Duodenal mucosa (tissue), 2 donors: ENCODE measurements around the gene ZER1.

Experiments used
- H3K27ac ChIP-seq: one replicate; pipeline ENCODE4 v1.7.0; 2013; ENCODE audit warnings: low read depth, low read length
- H3K27me3 ChIP-seq, 2 donors: one replicate each; pipeline ENCODE4 v1.7.0; 2013; ENCODE audit warnings: low read length in 2 of 2, control low read depth in 1 of 2; ENCODE audit not compliant: insufficient read depth in 2 of 2, control insufficient read depth in 1 of 2
- H3K36me3 ChIP-seq, 2 donors: one replicate each; pipeline ENCODE4 v1.7.0; 2013; ENCODE audit warnings: low read length in 2 of 2, control low read depth in 1 of 2; ENCODE audit not compliant: insufficient read depth in 2 of 2, control insufficient read depth in 1 of 2
- H3K4me1 ChIP-seq, 2 donors: one replicate each; pipeline ENCODE4 v1.7.0; 2013; ENCODE audit warnings: low read length in 2 of 2, control low read depth in 1 of 2; ENCODE audit not compliant: insufficient read depth in 2 of 2, control insufficient read depth in 1 of 2
- H3K4me3 ChIP-seq, 2 donors: one replicate each; pipeline ENCODE4 v1.7.0; 2013; ENCODE audit warnings: low read length in 2 of 2, low read depth in 1 of 2
- H3K9ac ChIP-seq, 2 donors: one replicate each; pipeline ENCODE4 v1.7.0; 2013; ENCODE audit warnings: low read length in 2 of 2, low read depth in 1 of 2
- H3K9me3 ChIP-seq, 2 donors: one replicate each; pipeline ENCODE4 v1.7.0; 2013; ENCODE audit warnings: low read length in 2 of 2, control low read depth in 1 of 2; ENCODE audit not compliant: control insufficient read depth in 1 of 2

ZER1 gene

DNA sequence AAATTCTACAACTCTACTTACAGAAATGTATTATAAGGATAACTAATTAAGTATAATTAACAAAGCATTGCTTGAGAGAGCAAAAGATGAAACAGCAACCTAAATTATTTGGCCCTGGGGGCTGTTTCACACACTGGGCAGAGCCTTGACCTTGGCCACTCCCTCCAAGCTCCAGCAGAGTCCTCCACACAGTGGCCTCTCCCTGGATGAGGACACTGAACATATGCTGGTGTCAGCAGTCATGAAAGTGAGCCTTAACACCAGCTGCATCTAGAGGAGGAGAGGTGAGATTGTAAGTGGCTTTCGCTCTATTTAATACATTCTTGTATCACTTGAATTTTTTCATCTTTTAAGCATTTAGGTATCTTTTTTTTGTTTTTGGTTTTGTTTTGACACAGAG, 24.5 kb downstream of the ZER1 start:
- no peaks in the 10 kb centered on the region for H3K27me3 ChIP-seq

DNA sequence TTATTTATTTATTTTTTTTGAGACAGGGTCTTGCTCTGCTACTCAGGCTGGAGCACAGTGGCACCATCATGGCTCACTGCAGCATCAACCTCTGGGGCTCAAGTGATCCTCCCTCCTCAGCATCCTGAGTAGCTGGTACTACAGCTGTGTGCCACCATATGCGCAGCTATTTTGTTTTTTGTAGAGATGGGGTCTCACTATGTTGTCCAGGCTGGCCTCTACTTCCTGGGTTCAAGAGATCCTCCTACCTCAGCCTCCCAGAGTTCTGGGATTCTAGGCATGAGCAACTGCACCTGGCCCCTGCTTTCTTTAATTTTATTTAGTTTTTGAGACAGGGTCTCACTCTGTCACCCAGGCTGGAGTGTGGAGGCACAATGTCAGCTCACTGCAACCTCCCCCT, 28.3 kb downstream of the ZER1 start:
- Histone ChIP-seq H3K27me3 (no peaks in the 10 kb centered on the region), H3K4me1 (no peaks in the 10 kb centered on the region), H3K27ac (no peak overlapping the region), H3K4me3 (no peak overlapping the region), H3K9ac (no peak overlapping the region), H3K9me3 (no peaks in the 10 kb centered on the region), H3K36me3 (peaks cover 7 to 26% of the 10 kb centered on the region in 2 donors)

More for the DNA sequence above, 24.5 kb downstream of the ZER1 start:
- H3K27ac ChIP-seq, result no peak overlapping the region
- H3K4me1 ChIP-seq, result no peaks in the 10 kb centered on the region
- no peaks in the 10 kb centered on the region for H3K9me3 ChIP-seq
- no peak overlapping the region for H3K4me3 ChIP-seq
- H3K36me3 ChIP-seq, result peaks cover 12 to 24% of the 10 kb centered on the region in 2 donors
- no peak overlapping the region for H3K9ac ChIP-seq

DNA sequence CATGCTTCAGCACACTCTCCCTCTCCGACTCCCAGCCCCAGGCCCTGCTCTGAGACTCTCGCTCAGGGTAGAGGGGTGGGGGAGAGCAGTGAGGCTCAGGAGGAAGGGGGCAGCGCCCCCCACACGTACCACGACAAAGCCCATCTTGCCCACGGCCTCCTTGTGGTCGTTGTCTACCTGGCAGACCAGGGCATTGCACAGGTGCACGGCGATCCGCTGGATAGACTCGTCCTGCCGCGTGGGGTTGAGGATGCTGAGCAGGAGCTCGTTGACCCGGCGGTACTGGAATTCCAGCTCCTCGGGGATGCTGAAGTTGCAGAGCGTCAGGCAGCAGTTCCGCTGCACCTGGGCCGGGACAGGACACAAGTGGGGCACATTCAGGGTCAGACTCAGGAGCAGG, 29.3 kb downstream of the ZER1 start:
- no peak overlapping the region for H3K4me3 ChIP-seq
- no peaks in the 10 kb centered on the region for H3K27me3 ChIP-seq
- peaks cover 7 to 27% of the 10 kb centered on the region in 2 donors for H3K36me3 ChIP-seq
- no peak overlapping the region for H3K27ac ChIP-seq
- H3K9me3 ChIP-seq, result no peaks in the 10 kb centered on the region
- no peaks in the 10 kb centered on the region for H3K4me1 ChIP-seq
- H3K9ac ChIP-seq, result no peak overlapping the region

DNA sequence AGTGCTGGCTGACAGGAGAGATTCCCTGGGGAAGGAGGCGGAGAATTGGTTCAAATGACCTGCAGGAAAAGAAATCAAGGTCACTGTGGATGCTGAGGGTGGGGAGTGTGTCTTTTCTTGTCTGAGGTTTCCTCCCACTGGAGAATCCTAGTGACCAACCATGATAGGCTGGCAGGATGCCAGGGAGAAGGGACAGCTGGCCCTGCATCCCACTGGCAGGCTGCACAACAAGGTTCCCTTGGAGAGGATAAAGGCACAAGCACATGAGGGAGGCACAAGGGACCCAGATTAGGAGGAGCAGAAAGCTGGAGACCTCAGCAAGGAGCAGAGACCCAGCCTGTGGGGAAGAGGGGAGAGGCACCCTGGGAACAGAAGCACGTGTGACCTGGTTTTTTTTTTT, 36.4 kb downstream of the ZER1 start:
- no peak overlapping the region for H3K27ac ChIP-seq
- H3K9me3 ChIP-seq, result no peaks in the 10 kb centered on the region
- no peaks in the 10 kb centered on the region for H3K27me3 ChIP-seq
- peaks cover 0 to 3% of the 10 kb centered on the region in 2 donors for H3K4me1 ChIP-seq
- H3K9ac ChIP-seq, result no peak overlapping the region
- no peak overlapping the region for H3K4me3 ChIP-seq
- peaks cover 0 to 50% of the 10 kb centered on the region in 2 donors for H3K36me3 ChIP-seq

DNA sequence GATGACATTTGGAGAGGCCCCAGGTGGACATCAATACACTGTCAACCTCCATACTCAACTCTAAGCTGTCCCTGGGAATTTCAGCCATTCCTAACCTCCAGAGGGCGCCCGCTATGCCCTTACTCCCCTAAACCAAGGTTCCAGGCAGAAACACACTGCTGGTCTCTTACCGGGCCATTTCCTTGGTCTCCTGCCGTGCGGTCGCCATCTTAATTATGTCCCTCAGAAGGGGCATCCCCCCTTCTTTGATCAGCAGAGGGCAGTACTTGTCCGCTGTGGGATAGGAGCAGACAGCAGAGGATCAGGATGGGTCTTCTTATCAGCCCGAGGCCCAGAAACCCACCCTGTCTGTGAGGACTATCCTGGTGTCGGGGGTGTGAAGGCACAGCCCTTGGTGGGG, 38.5 kb downstream of the ZER1 start:
- Histone ChIP-seq H3K9ac (no peak overlapping the region), H3K4me3 (no peak overlapping the region), H3K9me3 (no peaks in the 10 kb centered on the region), H3K27me3 (no peaks in the 10 kb centered on the region), H3K36me3 (peaks cover 0 to 47% of the 10 kb centered on the region in 2 donors), H3K4me1 (peaks cover 0 to 3% of the 10 kb centered on the region in 2 donors), H3K27ac (no peak overlapping the region)

DNA sequence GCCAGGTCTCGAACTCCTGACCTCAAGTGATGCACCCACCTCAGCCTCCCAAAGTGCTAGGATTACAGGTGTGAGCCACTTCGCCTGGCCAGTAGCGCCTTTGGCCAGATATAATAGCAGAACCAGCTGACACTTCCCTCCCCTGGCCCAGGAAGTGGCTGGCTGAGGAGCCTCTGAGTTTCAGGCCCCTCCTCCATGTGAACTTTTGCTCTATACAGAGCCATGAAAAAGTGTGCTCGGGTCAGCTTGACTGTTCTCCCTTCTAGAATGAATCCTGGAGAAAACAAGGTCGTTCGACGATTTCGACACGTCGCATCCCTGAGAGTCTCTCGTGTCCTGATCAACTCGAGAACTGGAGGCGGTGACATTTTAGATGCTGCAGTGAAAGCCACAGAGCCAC, 39.2 kb downstream of the ZER1 start:
- Histone ChIP-seq H3K36me3 (peaks cover 0 to 47% of the 10 kb centered on the region in 2 donors), H3K9me3 (no peaks in the 10 kb centered on the region), H3K9ac (no peak overlapping the region), H3K27me3 (no peaks in the 10 kb centered on the region), H3K4me1 (peaks cover 0 to 3% of the 10 kb centered on the region in 2 donors), H3K4me3 (no peak overlapping the region), H3K27ac (no peak overlapping the region)

DNA sequence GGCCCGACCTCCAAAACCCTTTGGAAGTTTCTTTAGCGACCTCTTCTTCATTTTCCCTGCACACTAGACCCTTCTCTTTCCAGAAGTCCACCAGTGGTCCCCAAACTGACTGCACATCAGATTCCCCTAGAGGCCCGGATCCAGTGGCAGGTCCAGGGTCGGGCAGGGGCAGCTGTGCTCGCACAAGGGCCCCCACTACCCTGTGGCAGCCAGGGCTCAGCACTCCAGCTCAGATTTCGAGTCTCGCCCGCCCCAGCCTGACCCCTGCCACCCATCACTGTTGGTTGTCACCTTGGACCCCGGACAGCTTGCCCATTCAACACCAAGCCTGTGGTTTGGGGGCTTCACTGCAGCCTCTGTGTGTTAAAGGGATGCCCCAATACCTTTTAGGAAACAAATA, 40.0 kb downstream of the ZER1 start:
- H3K27me3 ChIP-seq, result no peaks in the 10 kb centered on the region
- no peak overlapping the region for H3K9ac ChIP-seq
- H3K27ac ChIP-seq, result no peak overlapping the region
- no peaks in the 10 kb centered on the region for H3K9me3 ChIP-seq
- peaks cover 0 to 42% of the 10 kb centered on the region in 2 donors for H3K36me3 ChIP-seq
- no peak overlapping the region for H3K4me3 ChIP-seq
- peaks cover 0 to 3% of the 10 kb centered on the region in 2 donors for H3K4me1 ChIP-seq

DNA sequence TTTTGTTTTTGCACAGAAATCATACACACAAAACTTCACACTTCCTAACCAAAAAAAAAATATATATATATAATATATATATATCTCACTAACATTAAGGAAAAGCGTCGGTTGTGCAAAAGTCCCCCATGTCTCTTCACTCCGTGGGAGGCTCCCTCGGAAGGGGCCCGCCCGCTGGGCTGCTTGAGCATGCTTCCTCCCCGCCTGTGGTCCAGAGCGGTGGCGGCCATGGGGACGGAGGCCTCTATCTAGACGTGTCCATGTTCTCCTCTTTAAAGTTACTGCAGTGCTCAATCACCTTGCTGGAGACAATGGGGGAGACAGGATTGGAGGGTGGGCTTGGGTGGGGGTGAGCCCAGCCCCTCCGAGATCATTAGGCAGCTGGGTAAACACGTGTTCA, 40.6 kb downstream of the ZER1 start:
- Histone ChIP-seq H3K27ac (no peak overlapping the region), H3K9me3 (no peaks in the 10 kb centered on the region), H3K4me1 (peaks cover 0 to 3% of the 10 kb centered on the region in 2 donors), H3K9ac (no peak overlapping the region), H3K4me3 (no peak overlapping the region), H3K36me3 (peaks cover 0 to 42% of the 10 kb centered on the region in 2 donors), H3K27me3 (no peaks in the 10 kb centered on the region)

DNA sequence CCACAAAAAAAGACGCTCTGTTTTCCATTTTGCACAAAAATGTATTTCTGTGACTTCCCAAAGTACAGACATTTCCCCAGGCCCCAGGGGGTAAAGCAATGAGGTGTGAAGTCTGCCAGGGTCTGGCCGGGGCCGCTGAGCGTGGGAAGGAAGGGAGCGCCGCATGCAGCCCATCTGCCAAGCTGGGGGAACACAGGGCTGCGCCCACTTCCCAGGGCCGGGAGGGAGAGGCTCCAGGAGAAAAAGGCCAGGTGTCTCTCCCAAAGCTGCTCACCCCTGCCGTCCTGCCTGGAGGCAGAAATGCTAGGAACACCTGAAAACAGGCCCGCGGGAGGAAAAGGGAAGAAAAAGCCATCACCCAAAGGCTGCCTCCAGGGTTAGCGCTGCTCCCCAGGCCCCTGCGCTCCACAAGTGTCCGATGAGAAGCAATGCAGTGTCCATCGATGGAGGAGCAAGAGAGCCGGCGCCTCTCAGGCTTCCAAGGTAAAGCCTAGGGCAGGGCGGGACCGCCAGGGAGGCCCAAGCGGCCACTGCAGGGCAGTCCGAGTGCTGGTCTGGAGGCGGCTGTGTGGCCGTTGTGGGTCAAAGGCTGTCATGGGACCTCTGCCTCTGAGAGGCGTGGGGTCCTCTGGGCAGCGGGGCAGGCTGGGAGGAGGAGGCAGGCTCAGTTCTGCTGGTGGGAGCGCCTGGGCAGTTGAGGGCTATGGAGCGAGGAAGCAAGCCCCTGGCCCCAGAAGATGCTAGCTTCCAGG, 41.8 kb downstream of the ZER1 start:
- Histone ChIP-seq H3K27ac (no peak overlapping the region), H3K9ac (no peak overlapping the region), H3K36me3 (peaks cover 0 to 37% of the 10 kb centered on the region in 2 donors), H3K9me3 (no peaks in the 10 kb centered on the region), H3K4me3 (no peak overlapping the region), H3K4me1 (peaks cover 0 to 5% of the 10 kb centered on the region in 2 donors), H3K27me3 (no peaks in the 10 kb centered on the region)

DNA sequence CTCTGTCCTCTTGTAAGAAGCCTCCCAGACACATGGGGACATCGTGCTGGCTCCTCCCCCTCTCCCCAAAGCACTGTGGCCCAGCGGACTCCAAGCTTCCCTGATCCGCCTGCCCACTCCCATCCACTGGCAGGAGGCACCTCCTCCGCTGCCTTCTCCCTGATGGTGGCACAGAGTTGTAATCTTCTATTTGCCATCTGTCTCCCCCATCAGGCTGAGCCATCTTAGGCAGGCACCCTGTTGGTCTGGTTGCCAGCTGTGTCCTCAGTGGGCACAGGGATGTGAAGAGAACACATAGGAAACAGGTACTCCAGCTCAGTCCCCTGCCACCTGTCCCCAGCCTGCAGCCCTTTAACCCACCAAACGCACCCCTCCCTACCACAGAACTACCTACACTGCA, 42.4 kb downstream of the ZER1 start:
- Histone ChIP-seq H3K4me1 (peaks cover 4 to 11% of the 10 kb centered on the region in 2 donors), H3K27ac (no peak overlapping the region), H3K27me3 (no peaks in the 10 kb centered on the region), H3K36me3 (peaks cover 0 to 31% of the 10 kb centered on the region in 2 donors), H3K9me3 (no peaks in the 10 kb centered on the region), H3K4me3 (no peak overlapping the region), H3K9ac (no peak overlapping the region)
